HS-27A (cell line): ENCODE data around the gene ZNF554.
"Not testable (repeated sequence)": the region's sequence is repeated elsewhere in the genome, so short reads cannot be mapped to it uniquely, and the experiment has no call there.

Experiments used
- DNase-seq: peaks from one replicate; pipeline ENCODE4 v3.0.0-alpha.2; 2012; ENCODE audit warnings: low read depth, missing footprints

ZNF554 gene

DNA sequence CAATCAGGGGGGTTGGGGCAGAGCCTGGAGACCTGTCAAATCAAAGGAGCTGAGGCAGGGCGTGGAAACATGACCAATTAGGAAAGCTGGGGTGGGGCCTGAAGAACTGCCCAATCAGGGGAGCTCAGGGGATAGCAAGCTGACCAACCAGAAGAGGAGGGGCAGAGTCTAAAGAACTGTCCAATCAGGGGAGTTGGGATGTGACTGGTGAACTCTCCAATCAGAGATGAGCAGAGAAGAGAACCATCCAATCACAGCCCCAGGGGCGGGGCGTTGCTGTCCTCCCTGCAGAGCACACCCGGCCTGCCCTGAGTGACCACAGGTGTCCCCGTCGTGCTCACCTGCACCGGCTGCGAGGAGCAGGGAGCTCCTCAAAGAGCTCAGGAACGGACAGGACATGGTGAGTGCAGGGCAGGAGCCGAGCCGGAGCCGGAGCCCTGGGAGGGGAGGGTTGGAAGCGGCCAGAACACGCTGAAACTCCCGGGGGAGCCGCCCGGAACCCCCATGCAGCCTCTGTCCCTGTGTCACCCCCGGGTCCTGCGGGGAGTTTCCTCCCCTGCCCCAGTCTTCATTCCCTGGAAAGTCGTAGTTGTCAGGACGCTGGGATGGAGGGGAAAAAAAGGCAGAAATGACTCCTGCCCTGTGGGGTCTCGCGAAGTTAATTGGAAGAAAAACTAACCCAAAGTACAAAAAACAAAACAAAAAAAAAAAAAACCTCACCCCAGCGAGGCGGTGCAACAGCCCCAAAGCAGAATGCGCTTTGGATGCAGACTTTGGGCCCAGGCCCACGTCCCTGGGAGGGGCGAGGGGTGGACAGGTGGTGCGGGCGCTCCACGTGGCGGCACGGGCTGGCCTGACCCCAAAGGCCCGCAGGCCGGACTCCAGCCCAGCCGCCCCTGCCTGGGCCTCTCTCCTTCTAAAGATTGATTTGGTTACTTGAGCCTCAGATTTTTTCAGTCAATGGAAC is 47.6 kb downstream of the ZNF554 start, which contains the start of gene ZNF556:
ZNF556 (plus strand) TSS at position 311 of the 967 bp plus-strand sequence; CDS start at position 398, 87 bp downstream.
- DNase-seq, result no peak

DNA sequence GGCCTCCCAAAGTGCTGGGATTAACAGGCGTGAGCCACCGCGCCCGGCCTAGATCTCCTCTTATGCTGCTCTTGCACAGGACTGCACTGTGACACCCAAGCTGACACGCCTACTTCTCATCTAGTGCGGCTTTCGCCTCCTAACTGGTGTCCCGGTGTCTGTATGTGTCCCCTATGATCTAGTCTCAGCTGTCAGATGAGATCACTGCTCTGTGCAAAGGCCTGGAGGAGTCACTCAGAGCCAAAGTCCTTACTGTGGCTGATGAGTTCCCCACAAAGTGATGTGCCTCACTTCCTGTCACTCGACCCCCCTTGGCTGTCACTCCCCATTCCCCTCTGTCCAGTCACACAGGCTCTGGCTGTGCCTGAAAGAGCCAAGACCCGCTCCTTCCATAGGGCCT is 50.0 kb downstream of the ZNF554 start:
- no peak for DNase-seq

DNA sequence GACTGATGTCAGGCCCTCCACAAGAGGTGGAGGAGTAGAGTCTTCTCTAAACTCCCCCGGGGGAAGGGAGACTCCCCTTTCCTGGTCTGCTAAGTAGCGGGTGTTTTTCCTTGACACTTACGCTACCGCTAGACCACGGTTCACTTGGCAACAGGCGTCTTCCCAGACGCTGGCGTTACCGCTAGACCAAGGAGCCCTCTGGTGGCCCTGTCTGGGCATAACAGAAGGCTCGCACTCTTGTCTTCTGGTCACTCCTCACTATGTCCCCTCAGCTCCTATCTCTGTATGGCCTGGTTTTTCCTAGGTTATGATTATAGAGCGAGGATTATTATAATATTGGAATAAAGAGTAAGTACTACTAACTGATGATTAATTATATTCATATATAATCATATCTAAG is 52.5 kb downstream of the ZNF554 start:
- not testable (repeated sequence) for DNase-seq

DNA sequence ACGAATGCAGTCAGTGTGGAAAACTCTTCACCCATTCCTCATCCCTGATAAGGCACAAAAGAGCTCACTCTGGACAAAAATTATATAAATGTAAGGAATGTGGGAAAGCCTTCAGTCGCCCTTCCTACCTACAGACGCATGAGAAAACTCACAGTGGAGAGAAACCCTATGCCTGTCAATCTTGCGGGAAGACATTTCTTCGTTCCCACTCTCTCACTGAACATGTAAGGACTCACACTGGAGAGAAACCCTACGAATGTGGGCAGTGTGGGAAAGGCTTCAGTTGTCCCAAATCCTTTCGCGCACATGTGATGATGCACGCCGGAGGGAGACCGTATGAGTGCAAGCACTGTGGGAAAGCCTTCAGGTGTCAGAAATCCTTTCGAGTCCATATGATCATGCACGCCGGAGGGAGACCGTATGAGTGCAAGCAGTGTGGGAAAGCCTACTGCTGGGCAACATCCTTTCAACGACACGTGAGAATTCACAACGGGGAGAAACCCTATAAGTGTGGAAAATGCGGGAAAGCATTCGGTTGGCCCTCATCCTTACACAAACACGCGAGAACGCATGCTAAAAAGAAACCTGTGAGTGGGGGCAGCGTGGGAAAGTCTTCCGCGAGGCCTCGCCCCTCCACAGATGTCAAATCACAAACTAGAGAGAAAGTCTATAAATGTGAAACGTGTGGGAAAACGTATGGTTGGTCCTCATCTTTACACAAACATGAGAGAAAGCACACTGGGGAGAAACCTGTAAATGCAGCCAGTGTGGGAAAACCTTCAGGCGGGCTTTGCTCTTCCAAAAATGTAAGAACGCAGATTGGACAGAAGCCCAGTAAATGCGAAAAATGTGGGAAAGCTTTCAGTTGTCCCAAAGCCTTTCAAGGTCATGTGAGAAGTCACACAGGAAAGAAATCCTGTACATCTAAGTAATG is 58.0 kb downstream of the ZNF554 start:
- DNase-seq, result no peak

DNA sequence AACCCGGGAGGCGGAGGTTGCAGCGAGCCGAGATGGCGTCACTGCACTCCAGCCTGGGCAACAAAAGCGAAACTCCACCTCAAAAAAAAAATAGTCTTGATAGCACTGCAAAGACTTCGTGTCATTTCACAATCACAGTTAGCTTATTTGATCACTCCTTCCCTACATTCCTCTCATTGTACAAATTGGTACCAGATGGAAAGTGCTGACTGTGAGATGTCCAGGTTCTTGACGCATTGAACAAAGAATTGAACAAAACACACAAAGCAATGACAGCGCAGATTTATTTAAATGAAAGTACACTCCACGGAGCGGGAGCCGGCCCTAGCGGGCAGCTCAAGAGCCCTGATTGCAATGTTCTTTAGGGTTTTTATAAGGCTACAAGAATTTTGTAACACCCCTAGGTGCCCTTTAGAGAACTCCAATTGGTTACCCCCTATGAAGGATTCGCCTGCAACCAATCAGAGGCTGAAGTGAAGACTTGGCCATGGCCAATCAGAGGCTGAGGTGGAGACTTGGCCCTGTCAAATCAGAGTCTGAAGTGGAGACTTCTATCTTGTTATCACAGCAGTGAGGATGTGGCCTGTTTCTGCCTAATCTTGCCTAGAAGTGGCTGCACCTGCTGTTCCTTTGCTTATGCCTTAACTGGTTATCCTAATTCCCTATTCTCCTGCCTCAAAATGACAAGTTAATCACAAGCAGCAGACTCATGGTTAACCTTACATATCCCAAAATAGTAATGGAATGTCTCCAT is 64.2 kb downstream of the ZNF554 start:
- no peak for DNase-seq

DNA sequence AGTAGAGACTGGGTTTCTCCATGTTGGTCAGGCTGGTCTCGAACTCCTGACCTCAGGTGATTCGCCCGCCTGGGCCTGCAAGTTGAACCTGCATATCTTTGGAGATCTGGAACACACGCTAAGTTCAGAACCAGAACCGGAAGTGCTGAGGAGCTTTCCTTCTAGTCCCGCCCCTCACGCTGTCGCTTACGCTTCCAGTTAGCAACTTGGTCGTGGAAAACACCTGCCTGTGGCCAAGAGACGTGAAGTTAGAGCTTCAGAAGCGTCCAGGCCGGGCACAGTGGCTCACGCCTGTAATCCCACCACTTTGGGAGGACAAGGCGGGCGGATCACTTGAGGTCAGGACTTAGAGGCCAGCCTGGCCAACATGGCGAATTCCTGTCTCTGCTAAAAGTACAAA is 66.1 kb downstream of the ZNF554 start:
- no peak for DNase-seq
